ENCODE data around the gene SRPRB.

GRCh38 chr3:133758568-133758928 is 47.1 kb upstream of the SRPRB start:
- no peak for TF ChIP-seq SP1 (IDR thresholded peaks at IDR 0.05)
- TF ChIP-seq HDGF (IDR thresholded peaks at IDR 0.05; ENCODE audit: borderline replicate concordance) = no peak
- no peak for TF ChIP-seq FOXK2 (IDR thresholded peaks at IDR 0.05)
- TF ChIP-seq CTBP1 (IDR thresholded peaks at IDR 0.05; ENCODE audit: borderline replicate concordance) = no peak
- no peak for TF ChIP-seq NFRKB (IDR thresholded peaks at IDR 0.05)
- TF ChIP-seq ARNT (IDR thresholded peaks at IDR 0.05) = no peak
- TF ChIP-seq SUZ12 (IDR thresholded peaks at IDR 0.05) = no peak
- no peak for TF ChIP-seq BHLHE40 (IDR thresholded peaks at IDR 0.05; ENCODE audit: borderline replicate concordance)
- no peak for TF ChIP-seq LEF1 (IDR thresholded peaks at IDR 0.05; ENCODE audit: borderline replicate concordance)
- TF ChIP-seq L3MBTL2 (conservative IDR thresholded peaks at IDR 0.05) = no peak
- TF ChIP-seq FOXM1 (IDR thresholded peaks at IDR 0.05; ENCODE audit: borderline replicate concordance) = no peak
- no peak for TF ChIP-seq ELF4 (IDR thresholded peaks at IDR 0.05)
- TF ChIP-seq FOXA1 (IDR thresholded peaks at IDR 0.05) = no peak
- TF ChIP-seq TARDBP (IDR thresholded peaks at IDR 0.05) = no peak
